ENCODE data around the gene FXYD5.
"Not testable (repeated sequence)": the region's sequence is repeated elsewhere in the genome, so short reads cannot be mapped to it uniquely, and the experiment has no call there.

- TF ChIP-seq TAF1 (IDR thresholded peaks at IDR 0.05; ENCODE audit: borderline replicate concordance, low read depth, low read length); POLR2A (IDR thresholded peaks at IDR 0.05; ENCODE audit: low read depth, low read length): not testable (repeated sequence)
Observed at GRCh38 chr19:35153129-35153522, 1.4 kb upstream of the FXYD5 start.
